ENCODE data around the gene IRF2BP2.

The IRF2BP2 gene

DNA sequence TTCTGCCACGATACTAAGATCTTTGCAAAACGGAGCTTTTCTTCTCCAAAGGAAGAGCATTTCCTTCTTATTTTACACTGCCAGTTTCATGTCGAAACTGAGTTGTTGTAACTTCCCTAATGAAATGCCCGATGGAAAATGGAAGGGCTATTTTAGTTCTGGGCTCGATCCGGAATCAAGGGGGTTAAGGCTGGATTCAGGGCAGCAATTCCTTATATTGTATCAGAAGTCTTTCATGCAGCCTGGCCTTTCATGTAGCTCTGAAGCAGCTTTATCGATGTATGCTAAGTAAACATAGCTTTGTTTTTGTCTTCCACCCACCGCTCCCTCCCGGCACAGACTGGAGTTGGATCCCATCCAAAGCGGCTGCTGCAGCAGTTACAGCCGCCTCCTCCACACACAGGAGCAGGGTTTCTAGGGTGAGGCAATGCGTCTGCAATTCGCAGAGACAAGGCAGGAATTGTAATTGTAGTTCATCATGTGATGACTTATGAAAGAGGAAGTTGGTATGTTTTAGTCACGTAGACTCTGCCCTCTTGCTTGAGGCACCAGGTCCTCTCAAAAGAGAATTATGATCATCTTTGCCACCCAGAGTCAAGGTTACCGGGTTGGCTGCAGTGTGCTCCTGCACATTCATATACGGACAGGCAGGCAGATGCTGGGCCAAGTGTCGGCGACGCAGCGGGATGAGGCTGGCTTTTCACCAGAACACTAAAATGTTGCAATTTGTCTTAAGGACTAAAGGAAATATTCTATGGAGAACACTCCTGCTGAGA lies 2.6 kb upstream of the IRF2BP2 start:
- DNase-seq, result peak; percentile 88

DNA sequence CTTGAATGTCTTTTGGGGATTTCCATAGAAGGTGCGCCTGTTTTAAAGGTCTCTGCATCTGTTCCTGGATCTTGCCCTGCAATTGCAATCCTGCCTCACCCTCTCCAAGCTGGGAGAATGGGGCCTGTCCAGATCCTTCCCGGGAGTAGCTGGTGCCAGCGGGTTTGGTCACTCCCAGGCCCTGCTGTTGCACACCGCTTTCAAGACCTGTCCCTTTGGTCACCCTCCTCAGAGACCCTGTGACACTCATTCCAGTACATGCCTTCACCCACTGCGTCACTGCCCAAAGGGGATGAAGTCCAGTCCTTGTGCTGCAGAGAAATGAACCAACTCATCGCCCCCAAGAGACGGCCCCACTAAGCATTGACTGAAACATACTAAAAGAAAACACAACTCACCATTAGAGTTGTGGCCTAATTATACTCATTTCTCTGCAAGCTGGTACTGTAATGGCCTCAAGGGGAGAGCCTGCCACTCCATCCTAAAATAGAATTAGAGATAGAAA lies 1.9 kb upstream of the IRF2BP2 start:
- no peak for DNase-seq

- peak; percentile 86 for DNase-seq
These were observed 1.4 kb upstream of the IRF2BP2 start for GRCh38 chr1:234611225-234611846.

- peak; percentile 92 for DNase-seq
These were observed 767 bp upstream of the IRF2BP2 start for GRCh38 chr1:234610666-234611224.

DNA sequence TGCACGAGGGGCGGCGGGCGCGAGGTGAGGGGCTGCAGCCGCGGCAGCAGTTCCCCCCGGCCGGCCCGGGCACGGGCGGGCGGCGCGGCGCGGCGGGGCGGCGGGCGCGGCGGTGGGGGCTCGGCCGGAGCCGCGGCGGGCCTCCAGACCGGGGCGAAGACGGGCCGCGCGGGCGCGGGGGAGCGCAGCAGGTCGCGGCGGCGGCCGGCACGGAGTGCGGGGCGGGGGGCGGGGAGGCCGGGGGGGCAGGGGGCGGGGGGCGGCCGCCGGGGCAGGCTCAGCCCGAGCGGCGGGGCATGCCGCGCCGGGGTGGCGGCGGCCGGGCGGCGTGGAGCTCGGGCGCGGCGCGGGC lies 311 bp downstream of the IRF2BP2 start:
- no peak for DNase-seq

- peak; percentile 77 for DNase-seq
These were observed 877 bp downstream of the IRF2BP2 start for GRCh38 chr1:234608911-234609690.

GRCh38 chr1:234608025-234608910 lies 1.7 kb downstream of the IRF2BP2 start:
- DNase-seq, result peak; percentile 85

DNA sequence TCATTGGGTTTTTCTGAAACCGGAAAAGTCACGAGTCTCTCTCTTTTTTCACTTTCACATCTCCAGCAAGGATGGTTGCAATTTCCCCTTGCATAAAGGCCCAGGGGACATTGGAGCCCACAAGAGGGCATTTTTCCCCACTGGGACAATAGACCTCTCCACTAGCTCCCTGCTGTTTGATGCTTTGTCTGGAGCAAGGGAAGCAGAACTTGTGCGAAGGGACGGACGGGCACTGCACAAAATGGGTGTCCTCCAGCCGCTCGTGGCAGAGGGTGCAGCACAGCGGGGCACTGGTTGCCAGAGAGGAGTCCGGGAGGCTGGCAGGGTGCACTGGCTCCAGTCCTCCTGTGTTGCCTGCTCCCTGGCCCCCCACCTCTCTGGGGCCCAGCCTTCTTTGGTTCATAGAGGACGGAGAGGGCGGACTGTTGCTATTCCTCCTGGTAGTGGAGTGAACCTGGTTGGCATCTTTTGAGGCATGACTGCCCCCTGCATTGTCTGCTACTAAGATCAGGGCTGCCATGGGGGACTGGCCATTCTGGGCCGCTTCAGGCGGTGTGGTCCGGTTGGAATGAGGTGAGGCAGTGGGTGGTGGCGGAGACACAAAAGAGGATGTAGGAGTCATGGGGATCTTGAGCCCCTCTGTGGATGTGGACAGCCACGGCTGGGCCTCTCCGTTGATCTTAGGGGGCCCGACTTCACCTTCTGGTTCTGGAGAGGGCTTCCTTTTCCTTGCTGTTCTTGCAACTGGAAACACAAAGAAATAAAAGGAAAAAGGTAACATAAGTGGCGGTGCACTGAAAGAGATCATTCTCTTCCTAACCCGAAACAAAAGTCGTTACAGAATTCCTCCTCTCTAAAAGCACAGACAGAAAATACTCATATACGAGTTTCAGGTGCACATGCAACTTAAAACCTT lies 2.6 kb downstream of the IRF2BP2 start:
- DNase-seq, result no peak

DNA sequence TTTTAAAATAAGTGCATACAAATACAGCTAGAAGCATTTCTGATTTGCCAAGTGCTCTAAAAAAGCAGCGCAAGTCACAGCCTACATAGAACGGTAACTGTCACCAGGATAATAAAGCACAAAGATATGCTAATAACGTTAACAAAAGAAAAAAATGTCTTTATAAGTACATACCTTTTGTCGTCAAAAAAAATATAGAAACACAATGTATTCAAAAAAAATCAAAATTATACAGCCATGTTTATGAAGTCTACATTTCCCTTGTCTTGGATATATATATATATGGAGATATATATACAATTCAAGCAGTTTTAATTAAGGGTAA lies 3.2 kb downstream of the IRF2BP2 start:
- DNase-seq, result no peak

DNA sequence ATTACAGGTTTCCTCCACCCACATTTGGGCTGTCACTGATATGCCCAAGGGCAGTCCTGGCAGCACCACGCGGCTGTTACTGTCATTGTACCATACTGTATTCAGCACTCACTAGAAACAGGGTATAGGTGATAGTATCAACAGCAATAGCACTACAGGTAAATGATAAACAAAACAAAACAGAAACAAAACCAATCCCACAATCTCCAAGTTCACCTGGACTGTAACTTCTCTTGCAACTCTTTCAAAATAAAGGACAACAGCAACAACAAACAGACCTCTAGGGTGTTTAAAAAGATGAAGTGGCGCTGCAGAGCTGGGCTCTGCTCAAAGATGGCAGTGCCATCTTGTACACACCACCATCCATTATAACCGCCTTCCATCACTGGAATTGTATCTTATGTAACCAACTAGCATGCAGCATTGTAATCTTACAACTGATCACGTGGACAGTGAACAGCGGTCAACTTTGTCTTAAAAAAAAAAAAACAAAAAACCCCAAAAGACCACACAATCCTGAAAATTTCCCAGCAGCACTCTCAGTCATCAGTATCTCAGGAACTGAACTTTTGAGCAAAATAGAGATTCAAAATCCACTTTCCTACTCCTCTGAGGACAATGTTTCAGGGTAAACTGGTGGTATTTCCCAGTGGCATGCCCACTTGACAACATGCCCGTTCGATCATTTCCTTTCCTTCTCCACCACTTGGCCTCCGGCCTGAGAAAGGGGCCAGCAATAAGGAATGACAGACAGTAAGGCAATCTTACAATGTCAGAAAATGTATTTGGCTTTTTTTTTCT lies 3.8 kb downstream of the IRF2BP2 start:
- peak; percentile 55 for DNase-seq

DNA sequence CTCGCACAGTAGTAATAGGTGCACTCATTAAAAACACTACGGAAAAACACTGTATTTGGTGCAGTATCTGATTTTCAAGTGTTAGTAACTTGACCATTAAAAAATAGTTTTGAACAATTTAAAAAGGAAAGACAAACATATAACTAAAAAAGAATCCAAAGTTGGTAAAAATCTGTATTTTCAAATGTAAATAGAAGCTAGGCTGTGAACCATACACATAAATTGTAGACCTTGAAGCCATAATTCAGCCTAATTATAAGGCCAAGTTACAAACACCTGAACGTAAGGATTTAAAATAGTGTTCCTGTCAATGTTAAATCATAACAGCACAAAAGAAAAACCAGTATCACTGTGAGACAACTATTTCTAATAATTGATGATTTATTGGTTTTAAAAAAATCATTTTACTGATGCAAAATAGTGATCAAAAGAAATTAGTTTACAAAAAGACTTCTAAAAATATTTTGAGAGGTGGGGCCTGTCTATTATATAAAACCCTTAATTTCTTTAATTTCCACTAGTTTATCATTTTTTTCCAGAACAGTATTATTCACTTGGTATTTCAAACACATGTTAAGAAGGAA lies 4.5 kb downstream of the IRF2BP2 start:
- DNase-seq, result no peak

GRCh38 chr1:234604495-234605398 lies 5.2 kb downstream of the IRF2BP2 start:
- DNase-seq, result no peak

DNA sequence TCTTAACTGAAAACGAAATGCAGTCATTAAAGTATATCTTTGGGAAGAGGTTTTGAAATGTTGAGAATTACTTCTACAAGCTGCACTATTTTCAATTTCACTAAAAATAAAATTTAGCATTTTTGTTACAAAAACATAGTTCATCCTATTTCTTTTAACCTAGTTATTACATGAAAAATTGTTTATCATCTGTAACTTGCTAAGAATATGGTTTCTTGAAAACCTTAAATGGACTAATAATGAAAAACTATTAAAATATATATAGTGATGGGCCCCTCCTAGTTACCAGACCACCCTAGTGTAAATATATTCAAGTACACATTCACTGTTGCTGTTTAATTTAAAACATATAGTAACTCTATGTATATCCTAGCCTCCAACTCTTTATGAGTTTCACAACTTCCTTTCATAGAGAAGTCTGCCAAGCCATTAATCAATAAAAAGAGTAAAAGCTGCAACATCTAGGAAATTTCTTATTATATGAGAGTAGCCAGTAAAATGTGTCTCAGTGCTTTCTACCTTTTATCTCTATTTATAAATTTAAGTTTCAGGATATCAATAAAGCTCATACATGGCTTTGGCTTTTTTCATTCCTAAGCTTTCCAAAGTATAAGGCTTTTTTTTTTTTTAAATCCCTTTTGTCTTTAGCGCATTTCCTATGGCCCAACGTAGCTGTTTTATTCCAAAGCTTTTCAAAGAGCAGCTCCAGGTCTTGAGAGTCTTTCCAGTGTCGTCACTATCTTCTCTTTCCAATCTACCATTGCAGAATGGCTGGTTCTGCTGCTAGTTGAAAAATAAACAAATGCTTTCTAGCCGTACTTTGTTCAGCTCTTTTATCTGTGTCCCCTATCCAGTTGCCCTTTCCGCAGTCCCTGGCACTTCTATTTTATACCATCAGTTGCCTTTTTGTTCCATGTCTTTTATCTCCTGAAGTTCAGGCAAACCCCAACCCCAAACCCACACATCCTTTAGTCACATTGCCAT lies 6.5 kb downstream of the IRF2BP2 start:
- no peak for DNase-seq

- DNase-seq, result no peak
These were observed 7.4 kb downstream of the IRF2BP2 start for GRCh38 chr1:234602334-234603220.

DNA sequence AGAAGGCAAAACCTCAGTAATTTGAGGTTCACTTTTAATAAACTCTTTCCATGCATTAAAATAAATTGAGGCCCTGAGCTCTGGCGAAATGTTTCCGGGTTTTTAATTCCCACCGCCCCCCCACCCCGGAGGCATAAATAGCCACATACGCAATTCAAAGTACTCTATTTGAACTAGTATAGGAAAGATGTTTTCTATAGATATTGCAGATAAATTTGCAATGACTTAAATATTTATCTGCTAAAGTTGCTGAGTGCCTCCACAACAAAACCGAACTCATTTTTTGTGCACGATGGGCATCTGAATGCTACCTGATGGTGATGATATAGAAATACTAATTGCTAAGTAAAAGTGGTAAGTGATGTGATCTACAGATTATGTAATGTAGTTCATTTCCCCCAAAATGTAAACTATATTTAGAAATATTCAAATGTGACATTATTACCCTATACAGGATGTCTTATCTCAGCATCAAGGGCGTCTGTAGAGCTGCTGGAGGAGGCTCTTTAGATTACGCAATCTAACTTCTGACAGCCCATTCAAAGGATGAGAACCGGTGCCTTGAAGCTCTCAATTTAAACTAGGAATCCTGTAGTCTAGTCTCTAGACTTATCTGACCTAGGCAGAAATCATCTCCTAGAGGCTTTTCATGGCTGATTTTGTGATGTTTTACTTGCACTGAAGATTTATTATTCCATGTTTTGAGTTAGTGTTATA lies 8.5 kb downstream of the IRF2BP2 start:
- DNase-seq, result peak; percentile 75
